GM23338 (cell line): ENCODE measurements around the gene MYH14. TPM values are rescaled to one million over a fixed set of nuclear protein-coding genes. Genes with fewer than 3 reads are reported as not detected.
A peak's percentile ranks its signal among the peaks of the same experiment; 100 is the strongest.

Source experiments
- ATAC-seq: fragments of 200-7000 bp; cut with Tn5 transposase; 3 replicates; pipeline ENCODE4 v1.9.1; 2020
- DNase-seq: peaks from one replicate; pipeline ENCODE4 v3.0.0-alpha.2; 2015; ENCODE audit warnings: low spot score
- H2AFZ ChIP-seq: fragments of 200-600 bp; sonication (generic); 2 replicates; pipeline ENCODE4 v1.8.0; 2016; ENCODE audit warnings: antibody characterized with exemption, mild to moderate bottlenecking, moderate library complexity
- H3F3A ChIP-seq: fragments of 200-600 bp; sonication (generic); replicated peaks from 2 replicates; pipeline ENCODE4 v1.8.0; 2017; ENCODE audit warnings: antibody characterized with exemption, mixed run types, low read depth
- H3K27ac ChIP-seq: fragments of 200-600 bp; sonication (generic); 2 replicates; pipeline ENCODE4 v1.6.1; 2016; ENCODE audit warnings: low read depth
- H3K27me3 ChIP-seq: fragments of 200-600 bp; sonication (generic); 2 replicates; pipeline ENCODE4 v1.8.0; 2016; ENCODE audit warnings: mild to moderate bottlenecking, mixed run types, moderate library complexity; ENCODE audit not compliant: insufficient read depth
- H3K36me3 ChIP-seq: fragments of 200-600 bp; sonication (generic); 2 replicates; pipeline ENCODE4 v1.8.0; 2016; ENCODE audit warnings: mild to moderate bottlenecking; ENCODE audit not compliant: insufficient read depth
- H3K4me1 ChIP-seq: fragments of 200-600 bp; sonication (generic); 2 replicates; pipeline ENCODE4 v1.8.0; 2016; ENCODE audit warnings: mild to moderate bottlenecking, moderate library complexity; ENCODE audit not compliant: insufficient read depth
- H3K4me2 ChIP-seq: fragments of 200-600 bp; sonication (generic); 2 replicates; pipeline ENCODE4 v1.7.1; 2017; ENCODE audit warnings: mixed run types
- H3K4me3 ChIP-seq: fragments of 200-600 bp; sonication (generic); 2 replicates; pipeline ENCODE4 v1.6.1; 2016; ENCODE audit warnings: mixed run types
- H3K79me2 ChIP-seq: fragments of 200-600 bp; sonication (generic); replicated peaks from 2 replicates; pipeline ENCODE4 v1.8.0; 2017; ENCODE audit warnings: mild to moderate bottlenecking; ENCODE audit not compliant: insufficient read depth
- H3K9me2 ChIP-seq: fragments of 200-600 bp; sonication (generic); 2 replicates; pipeline ENCODE4 v1.8.0; 2017; ENCODE audit not compliant: insufficient read depth
- H4K20me1 ChIP-seq: fragments of 200-600 bp; sonication (generic); replicated peaks from 2 replicates; pipeline ENCODE4 v1.8.0; 2017; ENCODE audit warnings: mild to moderate bottlenecking; ENCODE audit not compliant: insufficient read depth
- H3K27ac Mint-ChIP-seq: 2 replicates; pipeline ENCODE4 v1.8.0; 2020; ENCODE audit warnings: inconsistent platforms, mild to moderate bottlenecking, moderate library complexity, mixed read lengths
- H3K27me3 Mint-ChIP-seq: 3 replicates; pipeline ENCODE4 v1.8.0; 2022; ENCODE audit warnings: low read depth, mild to moderate bottlenecking, moderate library complexity, mixed read lengths, inconsistent platforms; ENCODE audit not compliant: insufficient read depth, poor library complexity
- H3K36me3 Mint-ChIP-seq: 3 replicates; pipeline ENCODE4 v1.8.0; 2021; ENCODE audit warnings: low read depth, mild to moderate bottlenecking, inconsistent platforms, moderate library complexity, mixed read lengths
- H3K4me1 Mint-ChIP-seq: 3 replicates; pipeline ENCODE4 v1.8.0; 2020; ENCODE audit warnings: mild to moderate bottlenecking, inconsistent platforms, mixed read lengths
- H3K4me3 Mint-ChIP-seq: 3 replicates; pipeline ENCODE4 v1.8.0; 2021; ENCODE audit warnings: moderate library complexity, mild to moderate bottlenecking, inconsistent platforms, mixed read lengths
- H3K9me3 Mint-ChIP-seq: 3 replicates; pipeline ENCODE4 v1.8.0; 2020; ENCODE audit warnings: moderate library complexity, mild to moderate bottlenecking, inconsistent platforms, mixed read lengths
- CTCF ChIP-seq, 2 experiments: fragments of 200-600 bp in 1 of 2; sonication (generic) in 1 of 2; conservative IDR thresholded peaks; 2 replicates each; pipeline versions ENCODE4 v1.5.1 to v1.6.1; 2016 to 2017; ENCODE audit warnings: antibody characterized with exemption in 2 of 2, low read depth in 2 of 2, mild to moderate bottlenecking in 2 of 2, moderate library complexity in 1 of 2
- JUNB ChIP-seq: IDR thresholded peaks from one replicate; pipeline ENCODE4 v1.6.1; 2016; ENCODE audit warnings: antibody characterized with exemption; ENCODE audit not compliant: unreplicated experiment
- REST ChIP-seq: IDR thresholded peaks from one replicate; pipeline ENCODE4 v1.6.1; 2018; ENCODE audit warnings: antibody characterized with exemption; ENCODE audit not compliant: unreplicated experiment
- ZNF114 ChIP-seq: fragments of 250-450 bp; sonication (Bioruptor Pico); IDR thresholded peaks from 2 replicates; pipeline ENCODE4 v1.5.0; 2020; ENCODE audit warnings: mild to moderate bottlenecking, moderate library complexity
- ZNF331 ChIP-seq: fragments of 250-450 bp; sonication (Bioruptor Pico); IDR thresholded peaks from 2 replicates; pipeline ENCODE4 v1.5.0; 2020; ENCODE audit warnings: low read depth, mild to moderate bottlenecking, moderate library complexity
- ZNF462 ChIP-seq: fragments of 250-450 bp; sonication (Bioruptor Pico); IDR thresholded peaks from 2 replicates; pipeline ENCODE4 v1.5.0; 2020; ENCODE audit warnings: mild to moderate bottlenecking, moderate library complexity
- polyA plus RNA-seq: library from polyadenylated mRNA; unstranded; fragments of >200 nt; fragmentation: Nextera tagmentation; extraction: Ambion mirVana; gene quantifications from 2 replicates; pipeline ENCODE4 v1.2.1, GENCODE V29; 2016
- total RNA-seq: library from RNA; depleted of rRNA; stranded (reverse); fragments of >200 nt; shearing (Covaris generic); gene quantifications from 2 replicates; pipeline ENCODE4 v1.2.3, GENCODE V29; 2014

Gene MYH14
- total and polyA plus RNA-seq, 2 experiments from 2014 or later: 25.5 to 27.5 TPM

- TF ChIP-seq ZNF462 (no peak), ZNF331 (no peak), ZNF114 (CRISPR knock-in tag) (no peak)
These were observed 124.2 kb downstream of the MYH14 start (continued) for GRCh38 chr19:50327461-50328223.

GRCh38 chr19:50328224-50328872, 124.9 kb downstream of the MYH14 start:
- Histone ChIP-seq H3K79me2 (peaks cover 16% of the 10 kb centered on the region), H4K20me1 (peaks cover 17% of the 10 kb centered on the region; the same call in 1 of the 2 replicates), H3K4me3 (peak overlapping the region; percentile 86), H3K4me2 (peak overlapping the region; percentile 76), H3K27me3 (peaks cover 25% of the 10 kb centered on the region), H3K4me1 (peaks cover 35% of the 10 kb centered on the region), H3K9me2 (no peaks in the 10 kb centered on the region), H3F3A (peaks cover 24% of the 10 kb centered on the region), H2AFZ (no peak overlapping the region), H3K27ac (no peak overlapping the region), H3K36me3 (no peaks in the 10 kb centered on the region)
- peaks cover 80% of the 10 kb centered on the region for H3K9me3 Mint-ChIP-seq
- H3K4me3 Mint-ChIP-seq: no peak overlapping the region
- peaks cover 22% of the 10 kb centered on the region for H3K27me3 Mint-ChIP-seq
- no peaks in the 10 kb centered on the region for H3K4me1 Mint-ChIP-seq
- peaks cover 51% of the 10 kb centered on the region for H3K36me3 Mint-ChIP-seq
- DNase-seq (peak; percentile 64), ATAC-seq (no peak)
- H3K27ac Mint-ChIP-seq: no peak overlapping the region
- TF ChIP-seq JUNB: no peak
- no peak for TF ChIP-seq REST
- TF ChIP-seq ZNF114 (CRISPR knock-in tag): no peak
- TF ChIP-seq CTCF (conservative IDR thresholded peaks at IDR 0.05; ENCODE audit: low read depth in 2 of 2): peak in 1 of 2 experiments; percentile 44; a peak in 2 of 4 replicates
